HepG2 (cell line): ENCODE data around the gene UNG. TPM values are rescaled to one million over a fixed set of nuclear protein-coding genes. Genes with fewer than 3 reads are reported as not detected.
A peak's percentile ranks its signal among the peaks of the same experiment; 100 is the strongest.

Experiments
- ATAD3A ChIP-seq: sonication (generic); formaldehyde crosslinking; IDR thresholded peaks from 2 replicates; pipeline ENCODE4 v1.4.0; 2020; ENCODE audit warnings: missing genetic modification reagents
- ELF3 ChIP-seq: IDR thresholded peaks from 2 replicates; pipeline ENCODE4 v1.6.1; 2016; ENCODE audit warnings: missing genetic modification reagents, missing compliant biosample characterization
- EP300 ChIP-seq, 3 experiments: sonication (generic) in 1 of 3; formaldehyde crosslinking in 1 of 3; IDR thresholded peaks; 2 replicates each; pipeline versions ENCODE4 v1.5.1 to v1.6.1; 2011 to 2020; ENCODE audit warnings: low read depth in 2 of 3, low read length in 2 of 3, borderline replicate concordance in 1 of 3, improper control_type of control experiment in 1 of 3, mild to moderate bottlenecking in 1 of 3, missing genetic modification reagents in 1 of 3, moderate library complexity in 1 of 3
- HMG20A ChIP-seq: IDR thresholded peaks from 2 replicates; pipeline ENCODE4 v1.6.1; 2016; ENCODE audit warnings: borderline replicate concordance
- IRF1 ChIP-seq: sonication (generic); formaldehyde crosslinking; IDR thresholded peaks from 2 replicates; pipeline ENCODE4 v1.4.0; 2020; ENCODE audit warnings: low read depth, mild to moderate bottlenecking, missing genetic modification reagents
- MXI1 ChIP-seq: IDR thresholded peaks from 3 replicates; pipeline ENCODE4 v1.6.1; 2012; ENCODE audit warnings: low read depth, low read length, inconsistent platforms, borderline replicate concordance
- MYC ChIP-seq: sonication (generic); formaldehyde crosslinking; IDR thresholded peaks from 2 replicates; pipeline ENCODE4 v1.9.0; 2021; ENCODE audit warnings: missing genetic modification reagents, borderline replicate concordance
- NFYC ChIP-seq: IDR thresholded peaks from 2 replicates; pipeline ENCODE4 v1.6.1; 2016; ENCODE audit warnings: missing genetic modification reagents, missing compliant biosample characterization
- NKX3-1 ChIP-seq: sonication (generic); formaldehyde crosslinking; IDR thresholded peaks from 2 replicates; pipeline ENCODE4 v1.5.0; 2020; ENCODE audit warnings: missing genetic modification reagents
- NR2F6 ChIP-seq, 2 experiments: IDR thresholded peaks; 2 replicates each; pipeline ENCODE4 v1.6.1; 2016; ENCODE audit warnings: antibody characterized with exemption in 1 of 2, mild to moderate bottlenecking in 1 of 2
- PHF20 ChIP-seq: sonication (generic); formaldehyde crosslinking; IDR thresholded peaks from 2 replicates; pipeline ENCODE4 v1.5.0; 2020; ENCODE audit warnings: mild to moderate bottlenecking, missing genetic modification reagents
- POLR2A ChIP-seq, 2 experiments: IDR thresholded peaks; 2 replicates each; pipeline ENCODE4 v1.6.1; 2011; ENCODE audit warnings: low read depth in 2 of 2, low read length in 2 of 2, mild to moderate bottlenecking in 1 of 2, moderate library complexity in 1 of 2; ENCODE audit not compliant: insufficient read depth in 1 of 2
- SNAPC4 ChIP-seq: sonication (generic); formaldehyde crosslinking; IDR thresholded peaks from 2 replicates; pipeline ENCODE4 v1.4.0; 2020; ENCODE audit warnings: mild to moderate bottlenecking, missing genetic modification reagents
- TBX2 ChIP-seq: sonication (generic); formaldehyde crosslinking; IDR thresholded peaks from 2 replicates; pipeline ENCODE4 v1.5.0; 2020; ENCODE audit warnings: missing genetic modification reagents, mild to moderate bottlenecking, borderline replicate concordance
- YEATS4 ChIP-seq: sonication (generic); formaldehyde crosslinking; IDR thresholded peaks from 2 replicates; pipeline ENCODE4 v1.4.0; 2020; ENCODE audit warnings: missing genetic modification reagents, borderline replicate concordance
- ZFAT ChIP-seq: sonication (generic); formaldehyde crosslinking; conservative IDR thresholded peaks from 2 replicates; pipeline ENCODE4 v1.8.1; 2023; ENCODE audit warnings: missing genetic modification reagents, inconsistent platforms
- ZFY ChIP-seq: sonication (generic); formaldehyde crosslinking; IDR thresholded peaks from 2 replicates; pipeline ENCODE4 v1.4.0; 2020; ENCODE audit warnings: missing genetic modification reagents
- ZNF121 ChIP-seq: sonication (generic); formaldehyde crosslinking; IDR thresholded peaks from 2 replicates; pipeline ENCODE4 v1.5.0; 2020; ENCODE audit warnings: mild to moderate bottlenecking, missing genetic modification reagents
- ZNF274 ChIP-seq: sonication (generic); formaldehyde crosslinking; IDR thresholded peaks from 2 replicates; pipeline ENCODE4 v1.5.1; 2020; ENCODE audit warnings: mild to moderate bottlenecking, missing genetic modification reagents
- ZNF317 ChIP-seq: sonication (generic); formaldehyde crosslinking; IDR thresholded peaks from 2 replicates; pipeline ENCODE4 v1.5.0; 2020; ENCODE audit warnings: mild to moderate bottlenecking, missing genetic modification reagents
- ZNF33B ChIP-seq: sonication (generic); formaldehyde crosslinking; IDR thresholded peaks from 2 replicates; pipeline ENCODE4 v1.5.1; 2020; ENCODE audit warnings: mild to moderate bottlenecking, missing genetic modification reagents
- ZNF792 ChIP-seq: IDR thresholded peaks from 2 replicates; pipeline ENCODE4 v1.6.1; 2016
- polyA plus RNA-seq, 8 experiments: library from polyadenylated mRNA; depleted of rRNA in 3 of 8; stranded (reverse) in 7 of 8; unstranded in 1 of 8; fragments of >200 nt; fragmentation: Illumina TruSeq in 4 of 8; extraction: Trizol in 4 of 8; gene quantifications; 2 replicates each; pipeline versions ENCODE4 v1.2.1 to v1.2.3, GENCODE V29; 2011 to 2016; ENCODE audit warnings: low read depth in 4 of 8, missing spikeins in 1 of 8, mixed read lengths in 1 of 8; ENCODE audit not compliant: insufficient read depth in 1 of 8
- total RNA-seq, 5 experiments: library from RNA; depleted of rRNA; stranded (reverse); fragments of >200 nt; fragmentation: Illumina TruSeq; extraction: Trizol; gene quantifications; 2 replicates each; pipeline ENCODE4 v1.2.3, GENCODE V29; 2016; ENCODE audit warnings: low read depth in 1 of 5

The UNG gene
- total and polyA plus RNA-seq, 2 of the 13 experiments (the other 11 are each of a cell fraction or from before 2014, with no cell fraction given) = 23.3 to 114 TPM

- TF ChIP-seq IRF1 (CRISPR knock-in tag) (no peak), YEATS4 (CRISPR knock-in tag) (peak; percentile 77), ZFY (CRISPR knock-in tag) (0 out of 2 replicates have a peak, but pooled peaks have one; percentile 10), TBX2 (CRISPR knock-in tag) (peak; percentile 55), MYC (CRISPR knock-in tag) (no peak; the same call in 1 of the 2 replicates), POLR2A (IDR thresholded peaks at IDR 0.05; ENCODE audit: insufficient read depth in 1 of 2, low read depth in 2 of 2, low read length in 2 of 2) (peak; percentile 57 to 69), ZNF33B (no peak), NKX3-1 (CRISPR knock-in tag) (no peak), NR2F6 (IDR thresholded peaks at IDR 0.05) (0 out of 2 replicates have a peak, but pooled peaks have one; percentile 59), NR2F6 (CRISPR knock-in tag; IDR thresholded peaks at IDR 0.05) (peak; percentile 65), ZNF121 (CRISPR knock-in tag) (peak; percentile 93), ZNF317 (CRISPR knock-in tag) (no peak), ZNF274 (no peak), SNAPC4 (CRISPR knock-in tag) (no peak), MXI1 (peak; percentile 47; the same call in 1 of the 3 replicates), EP300 (IDR thresholded peaks at IDR 0.05; ENCODE audit: low read depth in 2 of 2, low read length in 2 of 2) (0 out of 4 replicates have a peak, but pooled peaks of 1 of the 2 experiments have one; percentile 8), EP300 (CRISPR knock-in tag; IDR thresholded peaks at IDR 0.05; ENCODE audit: borderline replicate concordance) (no peak), ZFAT (CRISPR knock-in tag) (no peak), ELF3 (CRISPR knock-in tag) (peak; percentile 34; the same call in 1 of the 2 replicates), NFYC (CRISPR knock-in tag) (no peak), PHF20 (CRISPR knock-in tag) (no peak), HMG20A (CRISPR knock-in tag) (peak; percentile 46; the same call in 1 of the 2 replicates), ATAD3A (CRISPR knock-in tag) (no peak), ZNF792 (CRISPR knock-in tag) (peak; percentile 64; the same call in 1 of the 2 replicates)
Observed at GRCh38 chr12:109065154-109065852, 32.1 kb upstream of the UNG start (continued).
